H1 (cell line): ENCODE results near the gene RBM47. TPM values are rescaled to one million over a fixed set of nuclear protein-coding genes. Genes with fewer than 3 reads are reported as not detected.

Source experiments
- CTCF ChIA-PET: fragments of 300-600 bp; sonication (Branson Sonifier 250); formaldehyde crosslinking; loops from one replicate; lab custom pipeline; 2021; ENCODE audit not compliant: partially characterized antibody; lab: Charles Lee
- POLR2A ChIA-PET: fragments of 300-600 bp; sonication (Branson Sonifier 250); formaldehyde crosslinking; loops from one replicate; lab custom pipeline; 2021; ENCODE audit warnings: inconsistent platforms; ENCODE audit not compliant: partially characterized antibody; lab: Charles Lee
- DNase-seq, 2 experiments: peaks; one replicate each; pipeline versions ENCODE4 v3.0.0 to v3.0.0-alpha.2; 2010 to 2022; ENCODE audit warnings: low spot score in 2 of 2, low read depth in 1 of 2, mixed read lengths in 1 of 2
- FAIRE-seq: peaks from 2 replicates; lab custom pipeline; 2011; peaks lifted over from hg19 to GRCh38; lab: Jason Lieb, UNC
- H2AFZ ChIP-seq: 2 replicates; pipeline ENCODE4 v1.8.1; 2012; ENCODE audit warnings: low read length, inconsistent platforms
- H2AK5ac ChIP-seq: 2 replicates; pipeline ENCODE4 v1.6.1; 2013; ENCODE audit warnings: low read depth, low read length
- H2BK120ac ChIP-seq: replicated peaks from 2 replicates; pipeline ENCODE3; 2013; ENCODE audit warnings: low read depth, low read length, inconsistent platforms
- H2BK12ac ChIP-seq: 2 replicates; pipeline ENCODE4 v1.6.1; 2013; ENCODE audit warnings: low read depth, low read length
- H2BK15ac ChIP-seq: 2 replicates; pipeline ENCODE4 v1.6.1; 2013; ENCODE audit warnings: low read length
- H2BK20ac ChIP-seq: 2 replicates; pipeline ENCODE4 v1.6.1; 2013; ENCODE audit warnings: low read length
- H2BK5ac ChIP-seq: 2 replicates; pipeline ENCODE4 v1.6.1; 2013; ENCODE audit warnings: low read depth, low read length
- H3K14ac ChIP-seq: 2 replicates; pipeline ENCODE4 v1.6.1; 2013; ENCODE audit warnings: inconsistent platforms; ENCODE audit not compliant: insufficient read length
- H3K18ac ChIP-seq: 2 replicates; pipeline ENCODE4 v1.6.1; 2013; ENCODE audit warnings: low read length; ENCODE audit errors: extremely low read depth
- H3K23ac ChIP-seq: 2 replicates; pipeline ENCODE4 v1.6.1; 2013; ENCODE audit warnings: inconsistent platforms; ENCODE audit not compliant: insufficient read length
- H3K23me2 ChIP-seq: 2 replicates; pipeline ENCODE4 v1.6.1; 2013; ENCODE audit warnings: low read depth, low read length
- H3K27ac ChIP-seq: 2 replicates; pipeline ENCODE4 v1.6.1; 2011; ENCODE audit warnings: low read depth, low read length, inconsistent platforms
- H3K27me3 ChIP-seq, 4 experiments: replicated peaks in 1 of 4; 1 replicate in 1 of 4; 2 replicates in 3 of 4; pipeline versions ENCODE4 v1.6.1 to v1.8.1; 2011 to 2013; ENCODE audit warnings: low read length in 3 of 4, mild to moderate bottlenecking in 3 of 4, inconsistent platforms in 2 of 4, mixed read lengths in 2 of 4, moderate library complexity in 1 of 4; ENCODE audit not compliant: control insufficient read depth in 3 of 4, insufficient read depth in 3 of 4; ENCODE audit errors: extremely low read depth in 1 of 4
- H3K36me3 ChIP-seq, 4 experiments: 2 replicates each; pipeline versions ENCODE4 v1.6.1 to v1.8.1; 2011 to 2013; ENCODE audit warnings: mild to moderate bottlenecking in 4 of 4, low read length in 3 of 4, moderate library complexity in 2 of 4, control low read depth in 1 of 4, inconsistent platforms in 1 of 4; ENCODE audit not compliant: insufficient read depth in 4 of 4, control insufficient read depth in 2 of 4
- H3K4ac ChIP-seq: replicated peaks from 2 replicates; pipeline ENCODE3; 2013; ENCODE audit warnings: low read length, low read depth, mixed read lengths, inconsistent platforms; ENCODE audit not compliant: insufficient read length
- H3K4me1 ChIP-seq, 4 experiments: replicated peaks in 1 of 4; 1 replicate in 1 of 4; 2 replicates in 3 of 4; pipeline versions ENCODE4 v1.6.1 to v1.8.1; 2011 to 2013; ENCODE audit warnings: low read length in 3 of 4, inconsistent platforms in 2 of 4, mixed read lengths in 1 of 4; ENCODE audit not compliant: insufficient read depth in 4 of 4, control insufficient read depth in 3 of 4
- H3K4me2 ChIP-seq, 2 experiments: 2 replicates each; pipeline versions ENCODE4 v1.6.1 to v1.8.1; 2011 to 2013; ENCODE audit warnings: low read depth in 2 of 2, low read length in 2 of 2, control low read depth in 1 of 2, inconsistent platforms in 1 of 2, mild to moderate bottlenecking in 1 of 2; ENCODE audit not compliant: insufficient read depth in 1 of 2
- H3K4me3 ChIP-seq, 4 experiments: fragments of 200-600, 300-600 bp in 1 of 4; sonication (generic), shearing (Covaris generic), sonication (Bioruptor Twin) in 1 of 4; 2 replicates each; pipeline versions ENCODE4 v1.5.1 to v1.8.1; 2011 to 2016; ENCODE audit warnings: low read length in 4 of 4, low read depth in 3 of 4, control low read depth in 2 of 4, inconsistent platforms in 2 of 4, mild to moderate bottlenecking in 2 of 4, mixed read lengths in 1 of 4, moderate library complexity in 1 of 4; ENCODE audit not compliant: insufficient read depth in 2 of 4; ENCODE audit errors: extremely low read depth in 1 of 4
- H3K56ac ChIP-seq: replicated peaks from 2 replicates; pipeline ENCODE3; 2013; ENCODE audit warnings: low read depth, mild to moderate bottlenecking, mixed read lengths, low read length, inconsistent platforms; ENCODE audit not compliant: insufficient read length
- H3K79me1 ChIP-seq: 2 replicates; pipeline ENCODE4 v1.6.1; 2013; ENCODE audit warnings: low read depth, low read length, control low read depth
- H3K79me2 ChIP-seq, 2 experiments: 2 replicates each; pipeline versions ENCODE4 v1.6.1 to v1.8.1; 2012 to 2013; ENCODE audit warnings: low read length in 2 of 2, mild to moderate bottlenecking in 2 of 2, inconsistent platforms in 1 of 2; ENCODE audit not compliant: insufficient read depth in 2 of 2, control insufficient read depth in 1 of 2
- H3K9ac ChIP-seq, 4 experiments: replicated peaks in 1 of 4; 1 replicate in 1 of 4; 2 replicates in 3 of 4; pipeline versions ENCODE4 v1.6.1 to v1.8.1; 2011 to 2013; ENCODE audit warnings: low read depth in 3 of 4, low read length in 3 of 4, control low read depth in 2 of 4, mild to moderate bottlenecking in 2 of 4, moderate library complexity in 2 of 4, inconsistent platforms in 1 of 4; ENCODE audit errors: extremely low read depth in 1 of 4
- H3K9me3 ChIP-seq, 2 experiments: 2 replicates each; pipeline versions ENCODE4 v1.6.1 to v1.8.1; 2012 to 2013; ENCODE audit warnings: mild to moderate bottlenecking in 2 of 2, moderate library complexity in 2 of 2, control low read depth in 1 of 2, inconsistent platforms in 1 of 2, low read depth in 1 of 2, low read length in 1 of 2, mixed read lengths in 1 of 2; ENCODE audit not compliant: insufficient read depth in 2 of 2
- H4K20me1 ChIP-seq, 2 experiments: replicated peaks in 1 of 2; 2 replicates each; pipeline versions ENCODE3 to v1.8.1; 2011 to 2013; ENCODE audit warnings: inconsistent platforms in 2 of 2, low read length in 2 of 2, mild to moderate bottlenecking in 1 of 2; ENCODE audit not compliant: insufficient read depth in 2 of 2, control insufficient read depth in 1 of 2
- H4K5ac ChIP-seq: 2 replicates; pipeline ENCODE4 v1.6.1; 2013; ENCODE audit warnings: low read length, low read depth, mixed read lengths, inconsistent platforms; ENCODE audit not compliant: insufficient read length
- H4K8ac ChIP-seq: 2 replicates; pipeline ENCODE4 v1.8.0; 2013; ENCODE audit warnings: mild to moderate bottlenecking, moderate library complexity, low read length, inconsistent platforms; ENCODE audit not compliant: insufficient read depth; ENCODE audit errors: extremely low read depth
- H4K91ac ChIP-seq: replicated peaks from 2 replicates; pipeline ENCODE3; 2013; ENCODE audit warnings: low read length, mixed read lengths, inconsistent platforms; ENCODE audit not compliant: insufficient read length
- BACH1 ChIP-seq: IDR thresholded peaks from 2 replicates; pipeline ENCODE4 v1.6.1; 2012; ENCODE audit warnings: low read length, improper control_type of control experiment
- JUN ChIP-seq: IDR thresholded peaks from 2 replicates; pipeline ENCODE4 v1.6.1; 2011; ENCODE audit warnings: low read depth, mild to moderate bottlenecking, improper control_type of control experiment, low read length
- SP1 ChIP-seq: IDR thresholded peaks from 2 replicates; pipeline ENCODE4 v1.6.1; 2011; ENCODE audit warnings: low read depth, low read length
- SP2 ChIP-seq: IDR thresholded peaks from 2 replicates; pipeline ENCODE4 v1.6.1; 2012; ENCODE audit warnings: mild to moderate bottlenecking, low read length, inconsistent platforms
- WGBS, 2 experiments: shearing (Covaris generic) in 1 of 2; methylation state at CpG; one replicate each; pipeline versions ENCODE4 v1.1.6 to v1.1.7; 2013 to 2015; ENCODE audit warnings: low lambda C conversion rate in 2 of 2, mixed read lengths in 2 of 2, inconsistent platforms in 1 of 2, low coverage in 1 of 2, missing lambda C conversion rate in 1 of 2; ENCODE audit not compliant: insufficient replicate concordance in 2 of 2, insufficient coverage in 1 of 2, insufficient read length in 1 of 2; ENCODE audit errors: extremely low coverage in 1 of 2, missing lambda C conversion rate in 1 of 2; 5-methylcytosine and 5-hydroxymethylcytosine counted together
- polyA plus RNA-seq, 7 experiments: library from polyadenylated mRNA; depleted of rRNA in 3 of 7; stranded (reverse) in 5 of 7; unstranded in 2 of 7; fragments of >200 nt in 5 of 7; fragments of 200-250 nt in 2 of 7; gene quantifications; 1 replicate in 5 of 7; 2 replicates in 1 of 7; 4 replicates in 1 of 7; pipeline versions ENCODE4 v1.2.1 to v1.2.3, GENCODE V29; 2011 to 2013; ENCODE audit warnings: missing spikeins in 2 of 7, mixed read lengths in 2 of 7
- total RNA-seq: library from RNA; stranded (reverse); fragmentation: NEBNext Ultra II Directional; extraction: Animal tissue kit (Norgen Biotek cat#: 25700); gene quantifications from 2 replicates; pipeline ENCODE4 v1.2.1, GENCODE V29; 2021

The RBM47 gene
- total and polyA plus RNA-seq, 2 of the 8 experiments (the other 6 are each of a cell fraction or from before 2014, with no cell fraction given) = 42.8 to 78.9 TPM

DNA sequence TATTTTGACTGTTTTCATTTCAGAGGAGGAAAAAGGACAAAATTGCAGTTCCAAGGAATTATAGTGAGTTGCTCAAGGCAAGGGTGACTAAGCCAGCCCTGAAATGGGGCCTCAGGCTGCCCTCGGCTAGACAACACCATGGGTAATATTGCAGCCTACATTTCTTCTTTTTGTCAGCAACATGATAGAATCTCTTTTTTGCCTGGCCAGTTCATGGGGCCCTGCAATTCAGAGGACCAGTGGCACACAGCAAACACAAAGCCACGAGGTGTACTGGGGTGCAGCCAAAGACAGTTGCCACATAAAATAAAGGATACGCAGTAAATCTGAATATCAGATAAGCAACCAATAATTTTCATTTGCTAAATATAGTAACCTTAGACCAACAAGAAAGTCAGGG is 41.8 kb downstream of the RBM47 start:
- 90% methylated on average over 3 of the region's 3 CpGs; no CpG with 5 or more reads in 1 of the 2 experiments for WGBS, 2 experiments
- H3K27ac ChIP-seq = no peak overlapping the region
- DNase-seq = no peak

More for the DNA sequence above, 41.8 kb downstream of the RBM47 start:
- Histone ChIP-seq H3K9me3 (no peaks in the 10 kb centered on the region), H3K4me2 (no peak overlapping the region), H3K23ac (no peak overlapping the region), H3K4ac (no peak overlapping the region), H2BK15ac (no peak overlapping the region), H3K18ac (no peak overlapping the region), H4K20me1 (peaks cover 0 to 4% of the 10 kb centered on the region in 2 experiments), H2BK5ac (no peak overlapping the region), H2BK20ac (no peak overlapping the region), H3K79me2 (peaks cover 0 to 74% of the 10 kb centered on the region in 2 experiments; a peak in 2 of 4 replicates), H4K5ac (no peak overlapping the region), H3K14ac (no peak overlapping the region), H2BK12ac (no peak overlapping the region), H2BK120ac (no peak overlapping the region), H3K23me2 (no peaks in the 10 kb centered on the region), H3K4me1 (peaks cover 2 to 17% (median 12%) of the 10 kb centered on the region in 4 experiments; a peak in 5 of 7 replicates), H3K27me3 (no peaks in the 10 kb centered on the region), H3K56ac (no peak overlapping the region), H4K8ac (no peak overlapping the region), H2AK5ac (no peak overlapping the region), H2AFZ (no peak overlapping the region), H3K36me3 (no peaks in the 10 kb centered on the region; a peak in 1 of 8 replicates), H3K4me3 (no peak overlapping the region), H4K91ac (no peak overlapping the region), H3K79me1 (peaks cover 12% of the 10 kb centered on the region; the same call in 1 of the 2 replicates), H3K9ac (no peak overlapping the region)
- FAIRE-seq = peak; percentile 24
- TF ChIP-seq BACH1 = no peak
- TF ChIP-seq JUN = no peak
- no peak for TF ChIP-seq SP2
- no peak for TF ChIP-seq SP1
- ChIA-PET POLR2A (no interaction called here), CTCF (interaction anchor here (0.8 to 2.0 kb wide), 2 partner anchors 15 to 25 kb away, joined by 3 to 5 read pairs; no protein-coding TSS in a partner anchor)
